Large intestine (tissue), 3 donors: ENCODE results near the gene ZSCAN23. TPM values are rescaled to one million over a fixed set of nuclear protein-coding genes. Genes with fewer than 3 reads are reported as not detected.
A peak's percentile ranks its signal among the peaks of the same experiment; 100 is the strongest.

ENCODE experiments used
- DNase-seq, 2 donors: peaks; one replicate each; pipeline versions ENCODE4 v3.0.0 to v3.0.0-alpha.2; 2013
- H3K27ac ChIP-seq: one replicate; pipeline ENCODE4 v1.5.1; 2013; ENCODE audit warnings: low read length
- H3K27me3 ChIP-seq: 2 replicates; pipeline ENCODE4 v1.6.1; 2013; ENCODE audit warnings: low read length; ENCODE audit not compliant: control insufficient read depth, insufficient read depth
- H3K36me3 ChIP-seq: 2 replicates; pipeline ENCODE4 v1.6.1; 2013; ENCODE audit warnings: low read length; ENCODE audit not compliant: control insufficient read depth, insufficient read depth
- H3K4me1 ChIP-seq: one replicate; pipeline ENCODE4 v1.6.1; 2013; ENCODE audit warnings: low read length; ENCODE audit not compliant: control insufficient read depth, insufficient read depth
- H3K4me3 ChIP-seq: one replicate; pipeline ENCODE4 v1.5.1; 2013; ENCODE audit warnings: low read length
- H3K9me3 ChIP-seq: one replicate; pipeline ENCODE4 v1.6.1; 2013; ENCODE audit warnings: mild to moderate bottlenecking, low read depth, low read length, moderate library complexity; ENCODE audit not compliant: control insufficient read depth
- whole genome bisulfite sequencing: methylation state at CpG from one replicate; pipeline ENCODE4 v1.1.5; 2013; ENCODE audit warnings: low lambda C conversion rate; ENCODE audit not compliant: insufficient coverage; 5-methylcytosine and 5-hydroxymethylcytosine counted together
- polyA plus RNA-seq: library from polyadenylated mRNA; unstranded; fragments of 120-200 nt; gene quantifications from one replicate; pipeline ENCODE4 v1.2.1, GENCODE V29; 2013

Gene ZSCAN23
- polyA plus RNA-seq, 1 donor = 3.6 TPM

DNA sequence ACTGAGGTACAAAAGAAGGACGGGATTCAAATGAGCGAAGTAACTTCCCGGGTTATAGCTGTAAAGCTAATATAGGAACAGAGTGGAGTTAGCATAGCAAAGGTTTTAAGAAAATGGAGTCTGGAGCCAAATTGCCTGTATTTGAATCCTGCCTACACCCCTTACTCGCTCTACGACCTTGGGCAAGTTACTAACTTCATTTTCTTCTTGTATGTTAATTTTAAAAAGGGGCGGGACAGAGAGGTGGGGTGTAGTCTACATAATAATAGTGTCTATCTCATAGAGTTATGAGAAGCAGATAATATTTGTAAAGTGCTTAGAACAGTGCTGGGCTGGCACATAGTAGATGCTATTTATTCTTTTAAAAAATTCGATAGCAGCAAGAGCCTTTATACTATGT lies 705 bp downstream of the ZSCAN23 start:
- WGBS = 0% methylated on average over 1 of the region's 7 CpGs
- no peaks in the 10 kb centered on the region for H3K36me3 ChIP-seq
- H3K4me1 ChIP-seq = no peaks in the 10 kb centered on the region
- peaks cover 21% of the 10 kb centered on the region for H3K27me3 ChIP-seq
- peaks cover 3% of the 10 kb centered on the region for H3K9me3 ChIP-seq
- peak overlapping the region; percentile 80 for H3K4me3 ChIP-seq
- H3K27ac ChIP-seq = no peak overlapping the region
- no peak for DNase-seq

DNA sequence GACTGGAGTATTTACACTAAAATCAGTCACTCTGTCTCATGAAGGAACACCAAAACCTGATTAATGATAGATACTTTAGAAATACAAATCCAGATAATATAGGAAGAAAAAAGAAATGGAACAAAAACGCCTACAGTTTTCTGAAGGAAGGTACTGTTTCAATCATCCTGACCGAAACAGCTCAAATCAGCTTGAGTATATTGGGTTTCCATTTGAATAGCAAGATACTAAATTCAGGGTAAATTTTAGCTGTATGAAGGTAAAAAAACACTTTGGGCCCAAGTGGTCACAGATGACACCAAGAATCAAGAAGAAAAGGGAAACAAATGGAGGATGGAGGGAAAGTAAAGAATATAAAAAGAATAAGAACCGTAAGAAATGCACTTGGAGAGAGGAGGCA lies 6.9 kb downstream of the ZSCAN23 start:
- Histone ChIP-seq H3K27ac (no peak overlapping the region), H3K4me1 (no peaks in the 10 kb centered on the region), H3K4me3 (no peak overlapping the region), H3K9me3 (no peaks in the 10 kb centered on the region), H3K36me3 (no peaks in the 10 kb centered on the region), H3K27me3 (no peaks in the 10 kb centered on the region)
- no peak for DNase-seq
- WGBS = 100% methylated on average over 1 of the region's 3 CpGs

DNA sequence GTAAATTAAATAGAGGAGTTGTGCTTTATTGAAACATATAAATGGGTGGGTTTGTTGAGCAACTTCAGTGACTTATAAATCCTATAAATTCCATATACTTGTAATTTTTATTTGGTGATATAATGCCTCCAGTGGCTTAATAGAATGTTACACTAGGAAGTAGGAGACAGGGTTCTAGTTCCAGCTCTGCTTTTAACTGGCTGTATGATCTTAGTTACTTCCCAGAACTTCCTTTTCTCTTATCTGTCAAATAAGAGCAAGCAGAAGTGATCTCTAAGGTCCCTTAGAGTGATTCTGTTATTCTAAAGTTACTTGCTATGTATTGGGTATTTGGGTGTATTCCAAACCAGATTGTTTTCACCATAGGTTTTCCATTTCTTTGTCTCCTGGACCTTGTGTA lies 10.2 kb downstream of the ZSCAN23 start:
- Histone ChIP-seq H3K4me1 (no peaks in the 10 kb centered on the region), H3K36me3 (no peaks in the 10 kb centered on the region), H3K27ac (no peak overlapping the region), H3K9me3 (no peaks in the 10 kb centered on the region), H3K4me3 (no peak overlapping the region), H3K27me3 (no peaks in the 10 kb centered on the region)
- no peak for DNase-seq

DNA sequence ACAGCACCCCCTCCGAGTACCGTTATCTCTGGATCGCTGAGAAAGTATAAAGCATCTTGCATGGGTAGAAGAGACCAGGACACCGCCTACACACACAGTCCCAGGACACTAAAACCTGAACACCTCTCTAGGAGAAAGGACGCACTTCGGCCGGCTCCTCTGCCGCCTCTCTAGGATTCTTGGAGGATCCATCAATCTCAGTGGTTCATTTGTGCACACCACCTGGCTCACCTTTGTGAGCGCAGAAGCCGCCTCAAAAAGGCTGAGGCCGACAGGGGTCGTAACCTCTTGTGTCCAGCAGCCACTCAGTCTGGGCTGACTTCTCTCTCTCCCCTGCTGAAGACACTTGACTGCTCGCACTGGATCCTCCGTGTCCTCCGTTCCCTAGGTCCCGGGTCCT lies 13.5 kb downstream of the ZSCAN23 start:
- no peaks in the 10 kb centered on the region for H3K4me1 ChIP-seq
- H3K27me3 ChIP-seq = no peaks in the 10 kb centered on the region
- DNase-seq = no peak
- no peaks in the 10 kb centered on the region for H3K36me3 ChIP-seq
- no peak overlapping the region for H3K4me3 ChIP-seq
- H3K9me3 ChIP-seq = no peaks in the 10 kb centered on the region
- WGBS = no CpG with 5 or more reads among the region's 16 CpGs
- no peak overlapping the region for H3K27ac ChIP-seq

DNA sequence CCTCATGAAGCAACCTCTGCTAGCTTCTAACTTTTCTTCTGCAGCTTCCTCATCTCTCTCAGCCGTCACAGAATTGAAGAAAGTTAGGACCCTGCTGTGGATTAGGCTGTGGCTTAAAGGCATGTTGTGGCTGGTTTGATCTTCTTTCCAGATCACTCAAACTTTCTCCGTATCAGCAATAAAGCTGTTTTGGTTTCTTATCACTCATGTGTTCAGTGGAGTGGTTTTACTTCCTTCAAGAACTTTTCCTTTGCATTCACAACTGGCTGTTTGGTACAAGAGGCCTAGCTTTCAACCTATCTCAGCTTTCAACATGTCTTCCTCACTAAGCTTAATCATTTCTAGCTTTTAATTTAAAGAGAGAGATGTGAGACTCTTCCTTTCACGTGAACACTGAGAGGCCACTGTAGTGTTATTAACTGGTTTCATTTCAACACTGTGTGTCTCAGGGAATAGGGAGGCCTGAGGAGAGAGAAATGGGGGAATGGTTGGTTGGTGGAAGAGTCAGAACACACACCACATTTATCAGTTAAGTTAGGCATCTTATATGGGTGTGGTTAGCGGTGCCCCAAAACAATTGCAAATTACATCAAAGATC lies 17.2 kb downstream of the ZSCAN23 start:
- H3K4me3 ChIP-seq = no peak overlapping the region
- DNase-seq = no peak
- no peaks in the 10 kb centered on the region for H3K4me1 ChIP-seq
- no peaks in the 10 kb centered on the region for H3K27me3 ChIP-seq
- H3K27ac ChIP-seq = no peak overlapping the region
- H3K9me3 ChIP-seq = no peaks in the 10 kb centered on the region
- H3K36me3 ChIP-seq = peaks cover 3% of the 10 kb centered on the region
- WGBS = no CpG with 5 or more reads among the region's 4 CpGs

DNA sequence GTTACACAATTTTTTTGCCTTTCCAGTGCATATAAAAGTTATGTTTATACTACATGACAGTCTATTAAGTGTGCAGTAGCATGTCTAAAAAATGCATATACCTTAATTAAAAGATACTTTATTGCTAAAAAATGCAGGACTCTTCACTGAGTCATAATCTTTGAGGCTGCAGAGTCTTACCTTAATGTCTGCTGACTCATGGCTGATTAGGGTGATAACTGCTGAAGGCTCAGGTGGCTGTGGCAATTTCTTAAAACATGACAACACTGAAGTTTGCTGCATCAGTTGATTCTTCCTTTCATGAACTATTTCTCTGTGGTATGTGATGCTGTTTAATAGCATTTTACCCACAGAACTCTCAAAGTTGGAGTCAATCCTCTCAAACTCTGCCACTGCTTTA lies 19.1 kb downstream of the ZSCAN23 start:
- no peak for DNase-seq
- Histone ChIP-seq H3K4me3 (no peak overlapping the region), H3K27ac (no peak overlapping the region), H3K4me1 (no peaks in the 10 kb centered on the region), H3K9me3 (no peaks in the 10 kb centered on the region), H3K36me3 (peaks cover 3% of the 10 kb centered on the region), H3K27me3 (no peaks in the 10 kb centered on the region)

DNA sequence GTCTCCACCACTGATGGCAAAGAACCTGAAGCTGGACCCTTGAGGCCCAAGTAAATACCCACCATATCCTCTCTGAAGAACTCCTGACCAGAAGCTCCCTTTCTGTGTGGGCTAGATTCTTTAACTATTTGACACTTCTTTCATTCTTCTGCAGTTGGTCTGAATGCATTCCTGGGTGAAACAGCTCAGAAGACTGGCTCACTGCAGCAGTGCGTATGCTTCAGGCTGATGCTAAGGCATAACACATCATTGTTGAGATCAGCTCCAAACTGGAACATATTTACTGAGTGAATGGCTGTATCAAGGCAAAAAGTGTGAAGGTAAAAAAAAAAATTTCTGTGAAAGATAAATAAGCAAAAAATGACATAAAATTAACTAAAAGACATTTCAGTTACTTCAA lies 19.7 kb downstream of the ZSCAN23 start:
- H3K4me3 ChIP-seq = no peak overlapping the region
- DNase-seq = no peak
- H3K36me3 ChIP-seq = peaks cover 3% of the 10 kb centered on the region
- WGBS = 100% methylated on average over 1 of the region's 1 CpG
- no peaks in the 10 kb centered on the region for H3K27me3 ChIP-seq
- H3K4me1 ChIP-seq = no peaks in the 10 kb centered on the region
- no peaks in the 10 kb centered on the region for H3K9me3 ChIP-seq
- no peak overlapping the region for H3K27ac ChIP-seq

DNA sequence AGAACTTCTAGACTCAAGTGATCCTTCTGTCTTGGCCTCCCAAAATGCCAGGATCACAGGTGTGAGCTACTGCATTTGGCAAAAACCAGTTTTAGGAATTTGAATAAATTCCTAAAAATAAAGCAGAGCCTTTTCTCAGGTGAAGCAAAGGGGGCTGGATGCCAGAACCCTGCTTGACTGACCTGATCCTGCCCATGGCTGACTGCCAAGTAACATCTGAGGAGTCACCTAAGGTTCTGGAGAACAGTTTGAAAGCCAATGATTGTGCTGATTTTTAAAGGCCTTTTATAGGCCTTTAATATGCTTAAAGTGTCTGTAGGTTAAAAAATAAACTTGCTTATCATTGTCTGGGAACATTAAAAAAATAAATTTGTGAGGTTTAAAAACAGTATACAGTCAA lies 29.6 kb downstream of the ZSCAN23 start:
- Histone ChIP-seq H3K36me3 (no peaks in the 10 kb centered on the region), H3K9me3 (peaks cover 2% of the 10 kb centered on the region), H3K27ac (no peak overlapping the region), H3K4me3 (no peak overlapping the region), H3K4me1 (no peaks in the 10 kb centered on the region), H3K27me3 (peaks cover 10% of the 10 kb centered on the region)
- DNase-seq = no peak

DNA sequence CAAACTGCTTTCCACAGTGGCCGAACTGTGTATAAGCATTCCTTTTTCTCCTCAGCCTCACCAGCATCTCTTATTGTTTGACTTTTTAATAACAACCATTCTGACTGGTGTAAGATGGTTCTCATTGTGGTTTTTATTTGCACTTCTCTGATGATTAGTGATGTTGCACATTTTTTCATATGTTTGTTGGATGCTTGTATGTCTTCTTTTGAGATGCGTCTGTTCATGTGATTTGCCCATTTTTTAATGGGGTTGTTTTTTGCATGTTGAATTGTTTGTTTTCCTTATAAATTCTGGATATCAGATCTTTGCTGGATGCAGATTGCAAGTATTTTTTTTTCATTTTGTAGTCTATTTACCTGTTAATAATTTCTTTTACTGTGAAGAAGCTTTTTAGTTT lies 32.5 kb downstream of the ZSCAN23 start:
- Histone ChIP-seq H3K27ac (no peak overlapping the region), H3K4me1 (no peaks in the 10 kb centered on the region), H3K9me3 (peaks cover 2% of the 10 kb centered on the region), H3K27me3 (peaks cover 14% of the 10 kb centered on the region), H3K4me3 (no peak overlapping the region), H3K36me3 (no peaks in the 10 kb centered on the region)
- no peak for DNase-seq
- WGBS = no CpG with 5 or more reads among the region's 2 CpGs

DNA sequence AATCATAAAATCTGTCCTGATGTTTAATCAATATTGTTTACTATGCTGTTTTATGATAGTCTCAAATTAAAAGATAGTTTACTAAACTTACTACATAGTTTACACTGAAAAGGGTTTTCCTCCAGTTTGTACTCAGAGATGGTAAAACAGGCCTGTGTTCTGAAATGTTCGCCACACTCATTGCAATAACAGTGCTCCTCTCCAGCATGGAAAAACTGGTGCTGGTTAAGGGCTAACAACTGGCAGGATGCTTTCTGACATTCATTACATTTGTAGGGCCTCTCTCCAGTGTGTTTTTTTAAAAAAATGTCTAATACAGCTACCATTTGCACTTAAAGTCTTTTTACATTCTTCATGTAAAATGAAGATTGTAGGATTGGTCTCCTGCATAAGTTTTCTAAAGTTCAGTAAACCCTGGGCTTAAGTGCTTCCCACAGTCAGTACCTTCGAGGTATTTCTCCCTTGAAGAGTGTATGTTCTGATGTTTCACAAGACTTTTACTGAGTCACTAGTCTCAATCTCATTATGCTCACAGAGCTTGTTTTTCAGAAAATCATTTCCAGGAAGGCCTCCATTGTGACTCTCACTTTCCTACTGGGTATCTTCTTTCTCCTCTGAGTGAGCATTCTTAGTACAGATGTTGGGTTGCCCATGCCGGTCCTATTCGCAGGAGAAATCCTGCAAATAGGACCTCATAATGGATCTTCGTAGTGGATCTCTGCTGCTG lies 35.1 kb downstream of the ZSCAN23 start:
- Histone ChIP-seq H3K36me3 (no peaks in the 10 kb centered on the region), H3K4me1 (no peaks in the 10 kb centered on the region), H3K27ac (no peak overlapping the region), H3K4me3 (no peak overlapping the region), H3K27me3 (peaks cover 14% of the 10 kb centered on the region), H3K9me3 (peaks cover 2% of the 10 kb centered on the region)
- 100% methylated on average over 2 of the region's 5 CpGs for WGBS
- no peak for DNase-seq

DNA sequence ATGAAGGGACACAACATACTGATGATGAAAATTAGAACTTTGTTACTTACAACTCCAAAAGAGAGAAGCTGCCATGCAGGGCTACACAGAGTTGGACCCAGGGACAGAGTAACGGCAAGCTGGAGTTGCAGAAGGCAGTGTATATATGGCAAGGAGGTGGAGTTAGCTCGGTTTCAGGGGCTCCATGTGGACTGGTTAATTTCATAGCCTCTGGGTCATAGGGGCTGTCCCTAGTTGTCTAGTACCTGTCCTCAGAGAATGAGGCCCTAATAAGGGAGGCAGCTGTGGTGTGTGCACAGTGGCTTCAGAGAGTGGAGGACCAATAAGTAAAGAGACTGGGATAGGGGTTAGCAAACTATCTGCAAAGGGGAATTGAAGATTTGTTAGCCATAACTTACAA lies 35.9 kb downstream of the ZSCAN23 start:
- Histone ChIP-seq H3K4me3 (no peak overlapping the region), H3K27ac (no peak overlapping the region), H3K27me3 (peaks cover 18% of the 10 kb centered on the region), H3K4me1 (no peaks in the 10 kb centered on the region), H3K36me3 (no peaks in the 10 kb centered on the region), H3K9me3 (peaks cover 2% of the 10 kb centered on the region)
- WGBS = 80% methylated on average over 1 of the region's 2 CpGs
- no peak for DNase-seq
